NCI-H526 (cell line): Measurements from ENCODE around the gene NRG3.
"Not testable (repeated sequence)": the region's sequence is repeated elsewhere in the genome, so short reads cannot be mapped to it uniquely, and the experiment has no call there.

ENCODE experiments used
- DNase-seq, 2 experiments: peaks; one replicate each; lab custom pipeline; 2025; lab: John Stamatoyannopoulos, UW

Gene NRG3

DNA sequence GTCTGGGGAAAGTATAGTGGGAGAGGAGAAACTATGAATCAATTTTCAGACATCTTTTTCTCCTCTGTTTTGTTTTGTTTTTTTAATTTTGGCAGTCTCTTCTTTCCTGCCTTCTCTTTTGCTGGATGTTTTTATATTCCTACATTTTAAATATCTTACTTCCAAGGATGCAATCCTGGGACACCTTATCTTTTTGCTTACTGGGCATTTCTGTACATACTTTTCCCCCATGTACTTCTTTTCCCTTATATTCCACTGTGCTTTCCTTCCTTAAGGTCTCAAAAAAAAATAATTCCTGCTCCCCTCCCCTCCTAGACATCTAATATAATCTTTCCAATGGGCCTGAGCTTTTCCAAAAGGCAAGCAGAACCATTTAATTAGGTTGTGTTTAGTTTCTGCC is 701.1 kb downstream of the NRG3 start:
- DNase-seq = no peak

DNA sequence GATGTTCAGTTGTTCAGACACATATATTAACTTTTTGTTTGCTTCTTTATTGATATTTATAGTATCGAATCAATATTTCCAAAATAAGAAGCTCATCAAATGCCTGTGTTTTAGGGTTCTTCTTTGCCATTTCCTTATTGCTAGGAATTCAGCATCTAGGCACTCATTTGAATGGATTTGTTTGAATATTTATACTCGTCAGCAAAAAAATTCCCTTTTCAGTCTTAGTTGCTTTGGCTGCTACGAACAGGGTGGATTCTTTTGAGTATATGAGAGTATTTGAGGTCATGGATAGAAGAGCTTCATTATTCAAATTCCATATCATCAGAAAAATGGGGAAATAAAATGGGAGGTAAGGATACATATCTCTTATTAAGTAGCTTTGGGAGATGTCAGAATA is 706.9 kb downstream of the NRG3 start:
- DNase-seq = no peak

- no peak for DNase-seq
Measured at GRCh38 chr10:82591421-82591820, 716.4 kb downstream of the NRG3 start.

GRCh38 chr10:82597840-82598239 is 722.8 kb downstream of the NRG3 start:
- DNase-seq = no peak

DNA sequence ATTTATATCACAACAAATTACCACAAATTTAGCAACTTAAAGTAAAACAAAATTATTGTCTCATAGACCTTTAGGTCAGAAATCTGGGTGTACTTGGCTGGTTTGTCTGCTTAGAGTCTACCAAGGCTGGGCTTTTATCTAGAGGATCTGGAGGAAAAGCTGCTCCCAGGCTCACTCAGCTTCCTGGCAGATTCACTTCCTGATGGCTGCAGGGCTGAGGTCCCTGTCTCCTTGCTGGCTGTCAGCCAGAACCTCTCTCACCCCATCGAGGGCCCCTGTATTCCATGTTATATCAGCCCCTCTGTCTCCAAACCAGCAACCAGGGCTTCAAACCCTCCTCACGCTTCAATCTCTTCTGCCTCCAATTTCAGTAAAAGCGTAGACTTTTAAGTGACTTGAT is 734.9 kb downstream of the NRG3 start:
- DNase-seq = no peak

- DNase-seq = no peak
Measured at GRCh38 chr10:82618007-82618406, 743.0 kb downstream of the NRG3 start.

- DNase-seq = no peak
Measured at GRCh38 chr10:82621680-82622079, 746.7 kb downstream of the NRG3 start.

DNA sequence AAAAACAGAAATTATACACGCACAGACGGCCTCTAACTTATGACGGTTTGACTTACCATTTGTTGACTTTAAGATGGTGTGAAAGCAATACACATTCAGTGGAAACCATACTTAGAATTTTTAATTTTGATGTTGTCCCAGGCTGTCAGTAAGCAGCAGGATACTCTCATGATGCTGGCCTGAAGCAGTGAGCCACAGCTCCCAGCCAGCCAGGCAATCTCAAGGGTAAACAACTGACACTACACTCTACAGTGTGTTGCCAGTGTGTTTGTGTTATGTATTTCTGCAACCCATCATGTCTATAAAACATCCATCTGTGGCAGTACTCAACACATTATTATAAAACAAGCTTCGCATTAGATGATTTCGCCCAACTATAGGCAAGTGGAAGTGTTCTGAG is 747.5 kb downstream of the NRG3 start:
- no peak for DNase-seq

DNA sequence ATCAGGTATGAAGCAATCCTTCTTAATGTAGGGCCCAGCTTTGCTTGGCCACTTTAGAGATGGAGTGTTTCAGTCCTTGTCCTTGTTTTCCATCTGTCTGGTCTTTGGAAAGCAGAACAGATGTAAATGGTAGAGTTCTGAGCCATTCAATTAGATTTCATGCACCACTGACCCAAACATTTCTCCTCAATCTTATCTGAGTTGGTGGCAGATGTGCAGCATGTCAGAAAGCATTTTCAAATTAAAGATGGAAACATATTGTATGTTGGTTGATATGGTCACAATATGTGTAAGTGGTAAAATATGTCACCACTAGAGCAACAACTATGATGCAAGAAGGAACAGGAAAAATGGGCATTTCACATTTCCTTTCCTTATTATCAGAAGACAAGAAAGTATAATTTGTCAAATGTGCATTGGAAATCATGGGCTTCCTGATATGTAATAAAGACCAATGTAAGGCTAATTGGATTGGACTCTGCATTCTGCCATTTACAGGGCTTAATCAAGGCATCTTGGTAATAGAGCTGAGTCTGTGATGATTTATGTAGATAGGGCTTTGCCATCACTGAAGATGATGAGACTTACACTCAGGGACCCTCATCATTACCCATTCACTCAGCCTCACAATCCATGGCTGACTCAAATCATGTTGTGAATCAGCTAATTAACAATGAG is 750.7 kb downstream of the NRG3 start:
- no peak for DNase-seq

DNA sequence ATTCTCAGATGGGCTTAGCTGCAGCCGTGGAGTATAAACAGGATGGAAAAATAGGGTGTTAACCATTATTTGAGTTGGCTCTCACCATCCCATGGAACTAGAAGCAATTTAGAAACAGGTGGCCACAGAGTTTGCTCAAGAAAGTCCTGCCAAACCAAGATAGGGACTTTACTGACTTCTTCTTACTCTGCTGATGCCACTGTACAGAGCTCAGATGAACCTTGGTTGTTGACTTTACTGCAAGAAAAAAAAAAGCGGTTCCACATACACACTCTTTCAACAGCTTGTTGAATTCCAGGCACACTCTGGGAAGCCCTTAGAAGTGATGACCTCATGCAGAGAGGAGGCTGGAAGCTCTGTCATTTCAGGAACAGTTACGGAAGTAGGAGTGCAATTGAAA is 753.4 kb downstream of the NRG3 start:
- DNase-seq = no peak

GRCh38 chr10:82643076-82643475 is 768.1 kb downstream of the NRG3 start:
- no peak for DNase-seq

- DNase-seq = no peak
Measured at GRCh38 chr10:82643601-82644000, 768.6 kb downstream of the NRG3 start.

GRCh38 chr10:82645221-82645620 is 770.2 kb downstream of the NRG3 start:
- DNase-seq = no peak

DNA sequence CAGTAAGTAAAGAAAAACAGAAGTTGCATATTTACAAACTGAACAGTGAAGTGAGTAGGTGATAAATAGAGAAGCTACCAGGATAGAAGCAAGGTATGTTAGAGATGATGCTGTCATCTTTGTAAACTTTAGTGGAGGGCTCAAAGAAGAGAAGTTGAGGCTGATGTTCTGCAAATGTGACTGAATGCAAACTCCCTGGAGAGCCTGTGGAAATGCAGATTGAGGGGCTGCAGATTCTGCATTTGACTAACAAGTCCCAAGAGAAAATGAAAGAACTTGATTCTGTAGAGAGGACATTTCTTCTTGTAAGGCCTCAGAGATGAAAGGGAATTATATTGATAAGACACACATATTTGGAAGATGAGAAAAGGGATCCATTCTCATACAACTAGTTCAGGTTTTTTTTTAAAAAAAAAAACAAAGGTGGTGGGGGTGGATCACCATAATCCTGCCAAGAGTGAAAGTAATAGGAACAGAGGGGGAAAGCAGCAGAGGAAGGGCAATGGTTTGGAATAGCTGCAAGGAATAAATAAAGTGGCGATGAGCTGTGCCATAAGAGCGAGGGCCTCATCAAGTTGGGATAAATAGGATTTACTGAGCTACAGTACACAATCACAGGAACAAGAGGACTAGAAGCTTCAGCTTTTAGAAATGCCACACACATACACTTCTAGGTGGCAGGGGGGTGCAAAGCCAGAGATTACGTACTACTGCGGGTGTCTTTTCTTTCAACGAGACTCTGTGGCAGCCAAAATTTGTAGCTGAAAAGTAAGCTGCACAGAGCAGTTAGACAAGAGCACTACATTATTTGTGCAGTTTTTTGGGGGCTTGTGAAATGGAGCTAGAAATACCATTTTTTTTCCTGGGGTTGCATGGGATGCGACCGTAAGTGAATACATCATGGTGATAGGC is 778.5 kb downstream of the NRG3 start:
- DNase-seq = no peak

DNA sequence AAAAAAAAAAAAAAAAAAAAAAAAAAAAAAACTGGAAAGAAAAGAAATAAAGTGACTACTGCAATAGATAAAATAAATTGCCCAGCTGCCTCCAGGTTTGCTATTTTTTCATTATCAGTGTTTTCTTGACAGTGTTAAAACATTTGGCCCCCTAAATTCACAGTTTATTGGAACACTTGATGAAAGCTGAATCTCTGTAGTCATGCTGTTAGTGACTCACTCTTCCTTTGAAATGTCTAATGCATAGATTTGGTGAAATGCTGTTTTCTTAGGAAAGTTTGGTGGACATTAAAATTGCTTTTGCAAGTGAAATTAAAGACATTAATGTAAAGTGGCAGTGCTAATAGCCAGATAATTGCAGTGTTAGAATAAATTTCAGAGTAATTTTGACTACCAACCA is 785.2 kb downstream of the NRG3 start:
- DNase-seq = no peak

GRCh38 chr10:82660986-82661385 is 786.0 kb downstream of the NRG3 start:
- no peak for DNase-seq

DNA sequence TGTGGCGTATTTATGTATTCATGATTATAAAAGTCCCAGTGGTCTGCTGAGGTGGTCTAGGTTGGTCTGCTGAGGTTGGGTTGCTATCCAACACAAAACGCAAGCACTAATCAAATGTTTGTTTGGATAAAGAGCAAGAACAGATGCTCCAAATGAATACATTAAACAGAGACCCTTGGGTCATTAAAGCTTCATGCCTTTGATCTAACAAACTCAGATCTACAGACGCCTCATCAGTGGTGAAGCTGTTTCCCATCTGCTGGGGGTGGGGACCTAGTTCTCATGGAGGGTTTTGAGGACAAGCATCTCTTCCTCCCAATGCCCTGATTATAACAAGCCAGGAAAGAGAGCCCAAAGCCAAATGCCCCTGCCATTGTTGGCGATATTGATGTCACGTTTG is 786.7 kb downstream of the NRG3 start:
- DNase-seq = no peak

- no peak for DNase-seq
Measured at GRCh38 chr10:82668221-82668895, 793.4 kb downstream of the NRG3 start.

DNA sequence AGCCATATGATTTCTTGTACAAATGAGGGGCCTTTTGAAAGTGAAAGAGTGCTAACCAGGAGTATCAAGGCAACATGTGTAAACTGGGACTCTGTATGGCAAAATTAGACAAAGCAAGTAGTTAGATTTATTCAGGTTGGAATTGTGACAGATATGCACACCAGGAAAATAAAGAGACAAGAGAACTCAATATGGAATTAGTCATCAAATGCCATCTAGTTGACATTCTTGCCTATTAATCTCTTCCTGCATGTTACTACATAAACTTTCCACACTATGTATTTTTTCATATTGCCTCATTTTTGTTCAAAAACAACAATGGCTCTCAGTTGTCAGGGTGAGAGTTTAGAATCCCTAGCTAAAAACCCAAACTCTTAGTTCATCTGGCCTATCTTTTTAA is 799.0 kb downstream of the NRG3 start:
- DNase-seq = no peak

- not testable (repeated sequence) for DNase-seq
Measured at GRCh38 chr10:82677932-82678331, 802.9 kb downstream of the NRG3 start.

- DNase-seq = not testable (repeated sequence)
Measured at GRCh38 chr10:82678451-82678850, 803.5 kb downstream of the NRG3 start.

DNA sequence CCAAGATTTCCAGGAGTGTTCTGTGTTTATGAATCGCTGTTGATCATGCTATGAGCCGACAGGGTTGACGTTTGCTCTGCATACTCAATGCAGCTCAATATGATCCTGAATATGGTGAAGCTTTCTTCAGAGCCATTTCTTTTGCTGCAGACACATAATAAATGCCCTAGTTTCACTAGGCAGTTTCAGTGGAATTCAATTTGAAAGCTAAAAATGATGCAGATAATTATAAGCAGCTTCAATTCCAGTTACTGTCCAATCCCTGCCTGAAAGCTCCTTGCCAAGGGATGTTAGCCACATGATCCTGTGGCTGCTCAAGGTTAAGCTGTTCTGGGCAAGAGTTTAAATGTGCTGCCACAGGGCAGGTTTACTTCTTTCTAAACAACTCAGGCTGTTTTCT is 805.6 kb downstream of the NRG3 start:
- no peak for DNase-seq

- DNase-seq = no peak
Measured at GRCh38 chr10:82683945-82684344, 809.0 kb downstream of the NRG3 start.
